HCT116 (cell line): Measurements from ENCODE around the gene MIDN. TPM values are rescaled to one million over a fixed set of nuclear protein-coding genes. Genes with fewer than 3 reads are reported as not detected.

Experiments used
- ATAC-seq: fragments of 200-7000 bp; cut with Tn5 transposase; 2 replicates; pipeline ENCODE4 v1.9.1; 2020; ENCODE audit warnings: mild to moderate bottlenecking, moderate library complexity
- BruUV-seq: library from RNA; stranded (reverse); fragments of 400-500 nt; replicated peaks from 2 replicates; lab custom pipeline; 2021; lab: Mats Ljungman, UMichigan
- CTCF ChIA-PET: fragments of 300-600 bp; sonication (Branson Sonifier 250); formaldehyde crosslinking; loops from one replicate; lab custom pipeline; 2021; ENCODE audit warnings: antibody characterized with exemption; lab: Charles Lee
- POLR2A ChIA-PET: fragments of 300-600, 350-600 bp; sonication (Branson Sonifier 250); formaldehyde crosslinking; loops from one replicate; lab custom pipeline; 2021; ENCODE audit warnings: antibody characterized with exemption; lab: Charles Lee
- RAD21 ChIA-PET, 2 experiments: fragments of 300-600 bp; sonication (Branson Sonifier 250); formaldehyde crosslinking; loops; one replicate each; lab custom pipeline; 2023; ENCODE audit warnings: low total read pairs in 2 of 2; ENCODE audit not compliant: uncharacterized antibody in 2 of 2, unreplicated experiment in 2 of 2, low non-redundant PET in 1 of 2; lab: Charles Lee
- DNase-seq: peaks from one replicate; pipeline ENCODE4 v3.0.0-alpha.2; 2010; ENCODE audit warnings: low read depth, low spot score
- H2AFZ ChIP-seq: fragments of 200-600 bp; shearing (Covaris generic), sonication (generic); 2 replicates; pipeline ENCODE4 v1.6.1; 2017; ENCODE audit warnings: low read depth, mixed run types, mixed read lengths, antibody characterized with exemption, low read length; ENCODE audit not compliant: poor library complexity, severe bottlenecking
- H3K27ac ChIP-seq: 2 replicates; pipeline ENCODE4 v1.5.1; 2012; ENCODE audit warnings: low read depth, low read length
- H3K27me3 ChIP-seq: fragments of 200-600 bp; sonication (generic); 2 replicates; pipeline ENCODE4 v1.6.1; 2016; ENCODE audit warnings: mixed run types, low read length, mixed read lengths; ENCODE audit not compliant: insufficient read depth
- H3K36me3 ChIP-seq, 2 experiments: fragments of 200-500 bp in 1 of 2; fragments of 200-600 bp in 1 of 2; sonication (Bioruptor generic) in 1 of 2; sonication (generic) in 1 of 2; 2 replicates each; pipeline versions ENCODE4 v1.5.1 to v1.6.1; 2014 to 2016; ENCODE audit warnings: low read length in 2 of 2, inconsistent platforms in 1 of 2, mixed read lengths in 1 of 2, mixed run types in 1 of 2; ENCODE audit not compliant: insufficient read depth in 2 of 2, control insufficient read depth in 1 of 2
- H3K4me1 ChIP-seq, 2 experiments: fragments of 200-600 bp in 1 of 2; sonication (generic) in 1 of 2; 2 replicates each; pipeline versions ENCODE4 v1.5.1 to v1.6.1; 2012 to 2017; ENCODE audit warnings: low read length in 2 of 2, inconsistent platforms in 1 of 2, mild to moderate bottlenecking in 1 of 2, mixed read lengths in 1 of 2, mixed run types in 1 of 2, moderate library complexity in 1 of 2; ENCODE audit not compliant: insufficient read depth in 2 of 2, control insufficient read depth in 1 of 2
- H3K4me2 ChIP-seq: fragments of 200-600 bp; sonication (generic); 2 replicates; pipeline ENCODE4 v1.6.1; 2017; ENCODE audit warnings: mixed run types, low read length, mixed read lengths
- H3K4me3 ChIP-seq, 2 experiments: fragments of 200-600 bp in 1 of 2; sonication (generic) in 1 of 2; replicated peaks in 1 of 2; 2 replicates each; pipeline ENCODE4 v1.5.1; 2011 to 2016; ENCODE audit warnings: low read length in 2 of 2, control low read depth in 1 of 2, low read depth in 1 of 2, mild to moderate bottlenecking in 1 of 2, mixed read lengths in 1 of 2, mixed run types in 1 of 2
- H3K79me2 ChIP-seq: fragments of 200-600 bp; sonication (generic); 2 replicates; pipeline ENCODE4 v1.6.1; 2017; ENCODE audit warnings: mild to moderate bottlenecking, mixed run types, low read length, moderate library complexity, mixed read lengths; ENCODE audit not compliant: insufficient read depth
- H3K9ac ChIP-seq: fragments of 200-600 bp; sonication (generic); 2 replicates; pipeline ENCODE4 v1.6.1; 2016; ENCODE audit warnings: low read length, mixed read lengths
- H3K9me2 ChIP-seq: fragments of 200-600 bp; sonication (generic), shearing (Covaris generic); 2 replicates; pipeline ENCODE4 v1.6.1; 2017; ENCODE audit warnings: mixed run types, mild to moderate bottlenecking, moderate library complexity; ENCODE audit not compliant: insufficient read depth
- H3K9me3 ChIP-seq, 2 experiments: fragments of 200-500 bp in 1 of 2; fragments of 200-600 bp in 1 of 2; sonication (Bioruptor generic) in 1 of 2; sonication (generic) in 1 of 2; 2 replicates each; pipeline ENCODE4 v1.6.1; 2014 to 2017; ENCODE audit warnings: low read length in 2 of 2, mixed read lengths in 2 of 2, inconsistent platforms in 1 of 2, low read depth in 1 of 2, mild to moderate bottlenecking in 1 of 2, mixed run types in 1 of 2, moderate library complexity in 1 of 2; ENCODE audit not compliant: control insufficient read depth in 1 of 2, insufficient read depth in 1 of 2
- H4K20me1 ChIP-seq: fragments of 200-600 bp; sonication (generic), shearing (Covaris generic); 2 replicates; pipeline ENCODE4 v1.6.1; 2017; ENCODE audit warnings: mixed run types, mild to moderate bottlenecking, moderate library complexity; ENCODE audit not compliant: insufficient read depth
- CBX3 ChIP-seq: IDR thresholded peaks from 2 replicates; pipeline ENCODE4 v1.6.1; 2012; ENCODE audit warnings: low read depth
- CEBPB ChIP-seq: IDR thresholded peaks from 2 replicates; pipeline ENCODE4 v1.6.1; 2012; ENCODE audit warnings: low read depth
- EGR1 ChIP-seq: IDR thresholded peaks from 2 replicates; pipeline ENCODE4 v1.6.1; 2012; ENCODE audit warnings: low read depth
- ELF1 ChIP-seq: IDR thresholded peaks from 2 replicates; pipeline ENCODE4 v1.6.1; 2012; ENCODE audit warnings: low read depth, borderline replicate concordance
- EZH2 ChIP-seq: fragments of 200-600 bp; sonication (generic); IDR thresholded peaks from 2 replicates; pipeline ENCODE4 v1.6.1; 2017; ENCODE audit warnings: antibody characterized with exemption, mixed run types
- EZH2phosphoT487 ChIP-seq: fragments of 200-600 bp; IDR thresholded peaks from 2 replicates; pipeline ENCODE4 v1.6.1; 2018; ENCODE audit warnings: antibody characterized with exemption, borderline replicate concordance
- JUND ChIP-seq: IDR thresholded peaks from 2 replicates; pipeline ENCODE4 v1.6.1; 2012
- POLR2A ChIP-seq: IDR thresholded peaks from 2 replicates; pipeline ENCODE4 v1.7.0; 2011; ENCODE audit warnings: borderline replicate concordance; ENCODE audit not compliant: insufficient read depth, insufficient read length; ENCODE audit errors: extremely low read depth
- POLR2AphosphoS5 ChIP-seq: IDR thresholded peaks from 2 replicates; pipeline ENCODE4 v1.6.1; 2011; ENCODE audit warnings: mild to moderate bottlenecking, low read depth, low read length, moderate library complexity
- RAD21 ChIP-seq: IDR thresholded peaks from 2 replicates; pipeline ENCODE4 v1.6.1; 2012; ENCODE audit warnings: low read depth, mild to moderate bottlenecking
- SIN3A ChIP-seq: IDR thresholded peaks from 2 replicates; pipeline ENCODE4 v1.6.1; 2012; ENCODE audit warnings: low read depth
- SP1 ChIP-seq: IDR thresholded peaks from 2 replicates; pipeline ENCODE4 v1.6.1; 2012; ENCODE audit warnings: low read depth
- SRF ChIP-seq: IDR thresholded peaks from 2 replicates; pipeline ENCODE4 v1.6.1; 2012; ENCODE audit warnings: low read depth
- TCF7L2 ChIP-seq: IDR thresholded peaks from 2 replicates; pipeline ENCODE4 v1.7.0; 2011; ENCODE audit warnings: borderline replicate concordance, inconsistent platforms; ENCODE audit not compliant: insufficient read depth, insufficient read length; ENCODE audit errors: extremely low read depth
- ZFX ChIP-seq: fragments of 450-650 bp; IDR thresholded peaks from 2 replicates; pipeline ENCODE4 v1.6.1; 2017
- intact Hi-C: fragments of 100-400 bp; cut with micrococcal nuclease; formaldehyde crosslinking; loops from 2 replicates; pipeline ENCODE4 v1.10.0; 2022
- total RNA-seq: library from RNA; stranded (reverse); gene quantifications from one replicate; pipeline ENCODE4 v1.2.1, GENCODE V29; 2021; ENCODE audit not compliant: unreplicated experiment
- TF ChIP-seq, protein P1 (sequence below): IDR thresholded peaks from 2 replicates; pipeline ENCODE4 v1.6.1; 2012
- TF ChIP-seq, protein P2 (sequence below): IDR thresholded peaks from 2 replicates; pipeline ENCODE4 v1.6.1; 2012
- TF ChIP-seq, protein P3 (sequence below): IDR thresholded peaks from 2 replicates; pipeline ENCODE4 v1.6.1; 2012; ENCODE audit warnings: low read depth
- TF ChIP-seq, protein P4 (sequence below): IDR thresholded peaks from 2 replicates; pipeline ENCODE4 v1.6.1; 2011; ENCODE audit warnings: mild to moderate bottlenecking, low read length, moderate library complexity; ENCODE audit not compliant: insufficient replicate concordance; ENCODE audit errors: extremely low read depth
- TF ChIP-seq, protein P5 (sequence below), 3 experiments: fragments of 200-600 bp in 1 of 3; sonication (generic) in 1 of 3; IDR thresholded peaks in 2 of 3; conservative IDR thresholded peaks in 1 of 3; 2 replicates each; pipeline ENCODE4 v1.5.1; 2012 to 2017; ENCODE audit warnings: low read depth in 2 of 3, low read length in 2 of 3, antibody characterized with exemption in 1 of 3, borderline replicate concordance in 1 of 3, control low read depth in 1 of 3, mild to moderate bottlenecking in 1 of 3, mixed read lengths in 1 of 3, mixed run types in 1 of 3, moderate library complexity in 1 of 3; ENCODE audit not compliant: insufficient read depth in 1 of 3

Gene MIDN
- total RNA-seq, 1 experiment from 2014 or later, result 146 TPM

DNA sequence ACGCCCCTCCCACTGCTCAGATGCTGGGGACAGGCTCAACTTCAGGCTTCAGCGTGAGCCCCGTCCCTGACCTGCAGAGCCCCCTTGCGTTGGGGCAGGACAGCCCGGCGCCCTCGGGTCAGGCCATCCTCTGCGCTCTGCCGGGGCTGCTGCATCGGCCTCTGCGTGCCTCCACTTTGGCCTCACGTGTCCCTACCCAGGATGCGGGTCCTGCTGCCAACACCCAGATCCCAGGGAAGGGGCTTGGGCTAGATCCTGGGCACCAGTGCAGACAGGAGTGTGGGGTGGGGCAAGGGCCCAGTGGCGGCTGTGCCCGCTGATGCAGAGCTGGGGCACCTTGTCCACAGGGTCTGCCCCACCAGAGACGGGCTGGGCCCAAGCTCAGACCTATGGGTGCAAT, 23.5 kb upstream of the MIDN start:
- H3K27ac ChIP-seq, result peak overlapping the region; percentile 14; the same call in 1 of the 2 replicates
- TF ChIP-seq ELF1 (no peak), CBX3 (no peak), RAD21 (no peak), ZFX (no peak), SRF (no peak), EZH2 (no peak), SP1 (no peak), EZH2phosphoT487 (no peak), JUND (no peak), CEBPB (no peak), POLR2AphosphoS5 (no peak), EGR1 (no peak), SIN3A (no peak), TCF7L2 (no peak), POLR2A (no peak)
- TF ChIP-seq, protein P1, sequence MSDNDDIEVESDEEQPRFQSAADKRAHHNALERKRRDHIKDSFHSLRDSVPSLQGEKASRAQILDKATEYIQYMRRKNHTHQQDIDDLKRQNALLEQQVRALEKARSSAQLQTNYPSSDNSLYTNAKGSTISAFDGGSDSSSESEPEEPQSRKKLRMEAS, result no peak
- TF ChIP-seq, protein P2, sequence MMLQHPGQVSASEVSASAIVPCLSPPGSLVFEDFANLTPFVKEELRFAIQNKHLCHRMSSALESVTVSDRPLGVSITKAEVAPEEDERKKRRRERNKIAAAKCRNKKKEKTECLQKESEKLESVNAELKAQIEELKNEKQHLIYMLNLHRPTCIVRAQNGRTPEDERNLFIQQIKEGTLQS, result no peak
- TF ChIP-seq, protein P3, sequence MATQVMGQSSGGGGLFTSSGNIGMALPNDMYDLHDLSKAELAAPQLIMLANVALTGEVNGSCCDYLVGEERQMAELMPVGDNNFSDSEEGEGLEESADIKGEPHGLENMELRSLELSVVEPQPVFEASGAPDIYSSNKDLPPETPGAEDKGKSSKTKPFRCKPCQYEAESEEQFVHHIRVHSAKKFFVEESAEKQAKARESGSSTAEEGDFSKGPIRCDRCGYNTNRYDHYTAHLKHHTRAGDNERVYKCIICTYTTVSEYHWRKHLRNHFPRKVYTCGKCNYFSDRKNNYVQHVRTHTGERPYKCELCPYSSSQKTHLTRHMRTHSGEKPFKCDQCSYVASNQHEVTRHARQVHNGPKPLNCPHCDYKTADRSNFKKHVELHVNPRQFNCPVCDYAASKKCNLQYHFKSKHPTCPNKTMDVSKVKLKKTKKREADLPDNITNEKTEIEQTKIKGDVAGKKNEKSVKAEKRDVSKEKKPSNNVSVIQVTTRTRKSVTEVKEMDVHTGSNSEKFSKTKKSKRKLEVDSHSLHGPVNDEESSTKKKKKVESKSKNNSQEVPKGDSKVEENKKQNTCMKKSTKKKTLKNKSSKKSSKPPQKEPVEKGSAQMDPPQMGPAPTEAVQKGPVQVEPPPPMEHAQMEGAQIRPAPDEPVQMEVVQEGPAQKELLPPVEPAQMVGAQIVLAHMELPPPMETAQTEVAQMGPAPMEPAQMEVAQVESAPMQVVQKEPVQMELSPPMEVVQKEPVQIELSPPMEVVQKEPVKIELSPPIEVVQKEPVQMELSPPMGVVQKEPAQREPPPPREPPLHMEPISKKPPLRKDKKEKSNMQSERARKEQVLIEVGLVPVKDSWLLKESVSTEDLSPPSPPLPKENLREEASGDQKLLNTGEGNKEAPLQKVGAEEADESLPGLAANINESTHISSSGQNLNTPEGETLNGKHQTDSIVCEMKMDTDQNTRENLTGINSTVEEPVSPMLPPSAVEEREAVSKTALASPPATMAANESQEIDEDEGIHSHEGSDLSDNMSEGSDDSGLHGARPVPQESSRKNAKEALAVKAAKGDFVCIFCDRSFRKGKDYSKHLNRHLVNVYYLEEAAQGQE, result no peak
- TF ChIP-seq, protein P4, sequence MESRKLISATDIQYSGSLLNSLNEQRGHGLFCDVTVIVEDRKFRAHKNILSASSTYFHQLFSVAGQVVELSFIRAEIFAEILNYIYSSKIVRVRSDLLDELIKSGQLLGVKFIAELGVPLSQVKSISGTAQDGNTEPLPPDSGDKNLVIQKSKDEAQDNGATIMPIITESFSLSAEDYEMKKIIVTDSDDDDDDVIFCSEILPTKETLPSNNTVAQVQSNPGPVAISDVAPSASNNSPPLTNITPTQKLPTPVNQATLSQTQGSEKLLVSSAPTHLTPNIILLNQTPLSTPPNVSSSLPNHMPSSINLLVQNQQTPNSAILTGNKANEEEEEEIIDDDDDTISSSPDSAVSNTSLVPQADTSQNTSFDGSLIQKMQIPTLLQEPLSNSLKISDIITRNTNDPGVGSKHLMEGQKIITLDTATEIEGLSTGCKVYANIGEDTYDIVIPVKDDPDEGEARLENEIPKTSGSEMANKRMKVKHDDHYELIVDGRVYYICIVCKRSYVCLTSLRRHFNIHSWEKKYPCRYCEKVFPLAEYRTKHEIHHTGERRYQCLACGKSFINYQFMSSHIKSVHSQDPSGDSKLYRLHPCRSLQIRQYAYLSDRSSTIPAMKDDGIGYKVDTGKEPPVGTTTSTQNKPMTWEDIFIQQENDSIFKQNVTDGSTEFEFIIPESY, result no peak
- TF ChIP-seq, protein P5, sequence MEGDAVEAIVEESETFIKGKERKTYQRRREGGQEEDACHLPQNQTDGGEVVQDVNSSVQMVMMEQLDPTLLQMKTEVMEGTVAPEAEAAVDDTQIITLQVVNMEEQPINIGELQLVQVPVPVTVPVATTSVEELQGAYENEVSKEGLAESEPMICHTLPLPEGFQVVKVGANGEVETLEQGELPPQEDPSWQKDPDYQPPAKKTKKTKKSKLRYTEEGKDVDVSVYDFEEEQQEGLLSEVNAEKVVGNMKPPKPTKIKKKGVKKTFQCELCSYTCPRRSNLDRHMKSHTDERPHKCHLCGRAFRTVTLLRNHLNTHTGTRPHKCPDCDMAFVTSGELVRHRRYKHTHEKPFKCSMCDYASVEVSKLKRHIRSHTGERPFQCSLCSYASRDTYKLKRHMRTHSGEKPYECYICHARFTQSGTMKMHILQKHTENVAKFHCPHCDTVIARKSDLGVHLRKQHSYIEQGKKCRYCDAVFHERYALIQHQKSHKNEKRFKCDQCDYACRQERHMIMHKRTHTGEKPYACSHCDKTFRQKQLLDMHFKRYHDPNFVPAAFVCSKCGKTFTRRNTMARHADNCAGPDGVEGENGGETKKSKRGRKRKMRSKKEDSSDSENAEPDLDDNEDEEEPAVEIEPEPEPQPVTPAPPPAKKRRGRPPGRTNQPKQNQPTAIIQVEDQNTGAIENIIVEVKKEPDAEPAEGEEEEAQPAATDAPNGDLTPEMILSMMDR (IDR thresholded peaks at IDR 0.05 in 2 of 3, conservative IDR thresholded peaks at IDR 0.05 in 1 of 3; ENCODE audit: borderline replicate concordance in 1 of 3, insufficient read depth in 1 of 3, low read depth in 2 of 3, low read length in 2 of 3), result no peak
- ChIA-PET CTCF (interaction anchor here (1.3 to 1.4 kb wide), 2 partner anchors 20 to 42 kb away, joined by 4 to 5 read pairs; no protein-coding TSS in a partner anchor), RAD21 (interaction anchor here in 1 of 2 experiments (0.5 kb wide), 1 partner anchor 150 kb away, joined by 3 read pairs; no protein-coding TSS in a partner anchor), POLR2A (no interaction called here)
- intact Hi-C loops, result no loop called here
- no peak overlapping the region for H3K9ac ChIP-seq
- H4K20me1 ChIP-seq, result no peaks in the 10 kb centered on the region
- peaks cover 2 to 6% of the 10 kb centered on the region in 2 experiments; a peak in 2 of 4 replicates for H3K36me3 ChIP-seq
- BruUV-seq, result no TSS peak
- no peaks in the 10 kb centered on the region for H3K9me3 ChIP-seq
- H3K79me2 ChIP-seq, result peaks cover 10% of the 10 kb centered on the region; the same call in 1 of the 2 replicates
- no peak for DNase-seq
- peaks cover 15 to 25% of the 10 kb centered on the region in 2 experiments for H3K4me1 ChIP-seq
- no peaks in the 10 kb centered on the region for H3K9me2 ChIP-seq
- no peak overlapping the region for H3K4me3 ChIP-seq
- no peaks in the 10 kb centered on the region for H3K27me3 ChIP-seq
- H2AFZ ChIP-seq, result no peak overlapping the region
- ATAC-seq, result no peak
- no peak overlapping the region for H3K4me2 ChIP-seq
